A673 (cell line): ENCODE data around the gene FBXW4. TPM values are rescaled to one million over a fixed set of nuclear protein-coding genes. Genes with fewer than 3 reads are reported as not detected.

Experiments
- BruUV-seq: library from RNA; stranded (reverse); fragments of 400-500 nt; replicated peaks from 2 replicates; lab custom pipeline; 2021; lab: Mats Ljungman, UMichigan
- CTCF ChIA-PET: fragments of 300-600 bp; sonication (Branson Sonifier 250); formaldehyde crosslinking; loops from one replicate; lab custom pipeline; 2022; ENCODE audit warnings: antibody characterized with exemption; lab: Charles Lee
- POLR2A ChIA-PET: fragments of 300-600 bp; sonication (Branson Sonifier 250); formaldehyde crosslinking; loops from one replicate; lab custom pipeline; 2022; ENCODE audit warnings: antibody characterized with exemption; ENCODE audit not compliant: low non-redundant PET; lab: Charles Lee
- DNase-seq: peaks from one replicate; pipeline ENCODE4 v3.0.0-alpha.2; 2015; ENCODE audit warnings: low spot score
- H3K27ac ChIP-seq: fragments of 200-600 bp; sonication (generic); 2 replicates; pipeline ENCODE4 v1.5.1; 2016; ENCODE audit warnings: mixed run types, low read depth, mild to moderate bottlenecking, mixed read lengths, antibody characterized with exemption, low read length; ENCODE audit not compliant: poor library complexity, severe bottlenecking
- H3K27me3 ChIP-seq: fragments of 200-600 bp; sonication (generic); replicated peaks from 2 replicates; pipeline ENCODE4 v1.6.1; 2017; ENCODE audit warnings: mixed run types, low read depth, mild to moderate bottlenecking, mixed read lengths, antibody characterized with exemption, low read length; ENCODE audit not compliant: insufficient read depth, poor library complexity
- H3K36me3 ChIP-seq: fragments of 200-600 bp; sonication (generic); 2 replicates; pipeline ENCODE4 v1.6.1; 2016; ENCODE audit warnings: mixed run types, mild to moderate bottlenecking, mixed read lengths, antibody characterized with exemption, low read length; ENCODE audit not compliant: insufficient read depth, poor library complexity, severe bottlenecking
- H3K4me1 ChIP-seq: fragments of 200-600 bp; sonication (generic); 2 replicates; pipeline ENCODE4 v1.6.1; 2017; ENCODE audit warnings: mixed run types, mild to moderate bottlenecking, mixed read lengths, antibody characterized with exemption, low read length; ENCODE audit not compliant: insufficient read depth, poor library complexity, severe bottlenecking
- H3K4me3 ChIP-seq: fragments of 200-600 bp; sonication (generic); 2 replicates; pipeline ENCODE4 v1.5.1; 2016; ENCODE audit warnings: low read depth, mixed run types, mild to moderate bottlenecking, mixed read lengths, low read length; ENCODE audit not compliant: poor library complexity, severe bottlenecking
- H3K9me3 ChIP-seq: fragments of 200-600 bp; sonication (generic); 2 replicates; pipeline ENCODE4 v1.6.1; 2016; ENCODE audit warnings: mixed run types, low read depth, mild to moderate bottlenecking, mixed read lengths, antibody characterized with exemption, low read length; ENCODE audit not compliant: poor library complexity, severe bottlenecking
- EZH2 ChIP-seq: fragments of 200-600 bp; sonication (generic); IDR thresholded peaks from 2 replicates; pipeline ENCODE4 v1.6.1; 2017; ENCODE audit warnings: borderline replicate concordance, low read depth, mild to moderate bottlenecking, mixed read lengths, antibody characterized with exemption, low read length; ENCODE audit not compliant: poor library complexity, severe bottlenecking
- intact Hi-C: fragments of 100-400 bp; cut with micrococcal nuclease; formaldehyde crosslinking; loops from one replicate; pipeline ENCODE4 v1.10.0; 2022; ENCODE audit not compliant: unreplicated experiment
- total RNA-seq: library from RNA; stranded (reverse); gene quantifications from 2 replicates; pipeline ENCODE4 v1.2.3, GENCODE V29; 2021
- TF ChIP-seq, protein P1 (sequence below): fragments of 300-800, 200-600 bp; sonication (generic); conservative IDR thresholded peaks from 2 replicates; pipeline ENCODE4 v1.5.1; 2017; ENCODE audit warnings: low read depth, mild to moderate bottlenecking, antibody characterized with exemption, low read length, moderate library complexity, mixed read lengths

FBXW4 gene
- total RNA-seq, 1 experiment from 2014 or later: 19.5 TPM

DNA sequence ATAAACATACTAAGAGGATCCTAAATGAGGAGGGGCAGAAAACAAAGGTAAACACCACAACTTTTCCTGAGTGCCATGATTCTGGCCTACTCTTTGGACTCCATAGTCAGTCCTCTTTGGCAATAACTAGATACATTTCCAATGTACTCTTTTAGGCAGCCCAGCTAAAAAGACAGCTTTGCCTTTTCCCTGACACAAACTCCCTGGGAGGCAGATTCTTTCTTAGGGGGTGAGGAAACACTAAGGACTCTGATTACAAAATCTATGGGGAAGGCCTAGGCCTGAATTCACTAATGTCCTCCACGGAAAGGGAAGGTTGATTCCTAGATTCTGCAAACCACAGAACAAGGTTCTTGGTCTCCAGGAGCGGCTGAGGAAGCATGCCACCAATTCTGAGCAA, 25.8 kb downstream of the FBXW4 start:
- Histone ChIP-seq H3K9me3 (no peaks in the 10 kb centered on the region), H3K4me3 (no peak overlapping the region), H3K4me1 (no peaks in the 10 kb centered on the region), H3K27ac (no peak overlapping the region), H3K27me3 (no peaks in the 10 kb centered on the region), H3K36me3 (peaks cover 9% of the 10 kb centered on the region)
- POLR2A ChIA-PET: no interaction called here
- CTCF ChIA-PET: no interaction called here
- TF ChIP-seq, protein P1, sequence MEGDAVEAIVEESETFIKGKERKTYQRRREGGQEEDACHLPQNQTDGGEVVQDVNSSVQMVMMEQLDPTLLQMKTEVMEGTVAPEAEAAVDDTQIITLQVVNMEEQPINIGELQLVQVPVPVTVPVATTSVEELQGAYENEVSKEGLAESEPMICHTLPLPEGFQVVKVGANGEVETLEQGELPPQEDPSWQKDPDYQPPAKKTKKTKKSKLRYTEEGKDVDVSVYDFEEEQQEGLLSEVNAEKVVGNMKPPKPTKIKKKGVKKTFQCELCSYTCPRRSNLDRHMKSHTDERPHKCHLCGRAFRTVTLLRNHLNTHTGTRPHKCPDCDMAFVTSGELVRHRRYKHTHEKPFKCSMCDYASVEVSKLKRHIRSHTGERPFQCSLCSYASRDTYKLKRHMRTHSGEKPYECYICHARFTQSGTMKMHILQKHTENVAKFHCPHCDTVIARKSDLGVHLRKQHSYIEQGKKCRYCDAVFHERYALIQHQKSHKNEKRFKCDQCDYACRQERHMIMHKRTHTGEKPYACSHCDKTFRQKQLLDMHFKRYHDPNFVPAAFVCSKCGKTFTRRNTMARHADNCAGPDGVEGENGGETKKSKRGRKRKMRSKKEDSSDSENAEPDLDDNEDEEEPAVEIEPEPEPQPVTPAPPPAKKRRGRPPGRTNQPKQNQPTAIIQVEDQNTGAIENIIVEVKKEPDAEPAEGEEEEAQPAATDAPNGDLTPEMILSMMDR: no peak
- TF ChIP-seq EZH2: no peak
- intact Hi-C loops: no loop called here
- BruUV-seq: no TSS peak
- no peak for DNase-seq

DNA sequence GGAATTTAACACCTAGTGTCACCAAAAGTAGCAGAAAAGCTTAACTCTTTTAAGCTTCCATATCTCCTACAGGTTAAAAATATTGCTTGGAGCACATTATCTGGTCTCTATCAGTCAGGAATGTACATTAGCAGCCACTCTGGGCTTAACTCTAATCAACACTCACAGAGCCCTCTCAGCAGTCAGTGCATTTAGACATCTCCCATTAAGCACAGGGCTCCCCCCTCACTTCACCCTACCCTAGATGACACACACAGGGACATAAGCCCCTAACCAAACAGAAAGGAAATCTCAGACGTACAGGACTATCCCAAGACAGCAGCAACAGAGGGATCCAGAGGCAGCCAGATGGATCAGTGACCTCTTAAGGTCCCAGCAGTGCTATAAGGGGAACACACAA, 26.4 kb downstream of the FBXW4 start:
- TF ChIP-seq, protein P1: no peak
- TF ChIP-seq EZH2: no peak
- ChIA-PET CTCF (no interaction called here), POLR2A (no interaction called here)
- H3K9me3 ChIP-seq: no peaks in the 10 kb centered on the region
- no peaks in the 10 kb centered on the region for H3K4me1 ChIP-seq
- intact Hi-C loops: no loop called here
- no peaks in the 10 kb centered on the region for H3K27me3 ChIP-seq
- no TSS peak for BruUV-seq
- no peak overlapping the region for H3K27ac ChIP-seq
- DNase-seq: no peak
- H3K36me3 ChIP-seq: peaks cover 9% of the 10 kb centered on the region
- H3K4me3 ChIP-seq: no peak overlapping the region

DNA sequence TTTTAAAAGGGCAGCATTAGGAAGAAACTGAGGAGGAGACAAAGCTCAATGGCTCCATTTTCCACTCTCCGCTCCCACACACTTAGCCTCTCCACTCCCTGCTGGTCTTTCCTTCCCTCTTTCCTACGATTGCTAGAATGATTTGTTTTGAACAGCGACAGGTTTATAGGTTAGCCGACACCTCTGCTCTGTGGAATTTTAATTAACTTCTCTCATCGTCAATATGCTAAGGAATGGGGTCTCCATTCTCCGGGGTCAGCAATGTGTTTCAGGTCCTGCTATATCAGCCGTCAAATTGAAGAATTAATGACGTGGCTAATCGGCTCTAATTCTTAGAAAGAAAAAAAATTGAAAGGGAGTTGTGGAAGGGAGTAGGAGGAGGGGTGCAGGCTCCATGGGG, 28.9 kb downstream of the FBXW4 start:
- Histone ChIP-seq H3K9me3 (no peaks in the 10 kb centered on the region), H3K27ac (no peak overlapping the region), H3K4me3 (no peak overlapping the region), H3K27me3 (no peaks in the 10 kb centered on the region), H3K36me3 (peaks cover 4% of the 10 kb centered on the region), H3K4me1 (no peaks in the 10 kb centered on the region)
- intact Hi-C loops: no loop called here
- ChIA-PET CTCF (no interaction called here), POLR2A (no interaction called here)
- BruUV-seq: no TSS peak
- no peak for TF ChIP-seq EZH2
- TF ChIP-seq, protein P1: no peak
- DNase-seq: no peak
